22Rv1 (cell line): ENCODE data around the gene UMPS.

Experiments
- ZFX ChIP-seq: fragments of 450-650 bp; IDR thresholded peaks from 2 replicates; pipeline ENCODE4 v1.6.1; 2017; ENCODE audit warnings: antibody characterized with exemption, borderline replicate concordance
- TF ChIP-seq, protein P1 (sequence below): fragments of 450-650 bp; IDR thresholded peaks from 2 replicates; pipeline ENCODE4 v1.5.1; 2017; ENCODE audit warnings: mild to moderate bottlenecking

DNA sequence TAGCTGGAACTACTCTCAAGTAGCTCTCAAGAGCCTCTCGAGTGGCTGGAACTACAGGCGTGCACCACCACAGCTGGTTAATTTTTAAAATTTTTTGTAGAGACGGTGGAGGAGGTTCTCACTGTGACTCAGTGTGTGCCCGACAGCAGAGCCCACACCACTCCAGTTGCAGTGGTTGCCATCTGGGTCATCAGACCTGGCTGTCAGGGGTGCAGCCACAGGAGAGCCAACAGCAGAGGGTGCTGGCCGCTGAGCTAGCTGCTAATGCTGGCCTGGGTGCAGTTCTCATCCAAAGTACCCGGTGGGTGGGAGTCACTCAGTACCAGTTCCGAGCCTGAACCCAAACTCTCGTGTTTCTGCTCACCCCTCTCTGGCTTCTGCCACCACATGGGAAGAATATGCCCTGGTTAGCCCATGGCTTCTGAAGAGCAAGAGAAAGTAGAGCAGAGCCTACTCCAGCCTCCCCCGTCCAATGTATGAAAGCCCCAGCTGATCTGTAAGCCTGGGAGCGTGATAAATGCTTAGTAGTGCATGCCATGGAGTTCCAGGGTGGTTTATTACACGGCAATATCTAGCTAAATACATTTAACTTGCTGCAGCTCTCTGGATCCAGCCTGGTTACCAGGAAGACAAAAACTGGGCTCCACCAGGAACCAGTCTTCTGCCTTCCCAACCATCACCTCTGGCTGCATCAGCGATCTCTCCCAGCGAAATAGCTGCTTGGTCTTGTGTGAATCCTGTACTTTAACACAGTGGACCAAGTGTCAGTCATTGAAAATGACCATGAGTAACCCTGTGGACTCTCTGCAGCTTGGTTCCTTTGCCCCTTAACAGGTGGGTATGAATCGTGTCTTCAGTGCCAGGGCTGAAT is 17.1 kb downstream of the UMPS start:
- TF ChIP-seq, protein P1, sequence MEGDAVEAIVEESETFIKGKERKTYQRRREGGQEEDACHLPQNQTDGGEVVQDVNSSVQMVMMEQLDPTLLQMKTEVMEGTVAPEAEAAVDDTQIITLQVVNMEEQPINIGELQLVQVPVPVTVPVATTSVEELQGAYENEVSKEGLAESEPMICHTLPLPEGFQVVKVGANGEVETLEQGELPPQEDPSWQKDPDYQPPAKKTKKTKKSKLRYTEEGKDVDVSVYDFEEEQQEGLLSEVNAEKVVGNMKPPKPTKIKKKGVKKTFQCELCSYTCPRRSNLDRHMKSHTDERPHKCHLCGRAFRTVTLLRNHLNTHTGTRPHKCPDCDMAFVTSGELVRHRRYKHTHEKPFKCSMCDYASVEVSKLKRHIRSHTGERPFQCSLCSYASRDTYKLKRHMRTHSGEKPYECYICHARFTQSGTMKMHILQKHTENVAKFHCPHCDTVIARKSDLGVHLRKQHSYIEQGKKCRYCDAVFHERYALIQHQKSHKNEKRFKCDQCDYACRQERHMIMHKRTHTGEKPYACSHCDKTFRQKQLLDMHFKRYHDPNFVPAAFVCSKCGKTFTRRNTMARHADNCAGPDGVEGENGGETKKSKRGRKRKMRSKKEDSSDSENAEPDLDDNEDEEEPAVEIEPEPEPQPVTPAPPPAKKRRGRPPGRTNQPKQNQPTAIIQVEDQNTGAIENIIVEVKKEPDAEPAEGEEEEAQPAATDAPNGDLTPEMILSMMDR = no peak
- TF ChIP-seq ZFX = no peak
